KG1 (cell line): ENCODE measurements around the gene CDKN2AIPNL.
"Not testable (repeated sequence)": the region's sequence is repeated elsewhere in the genome, so short reads cannot be mapped to it uniquely, and the experiment has no call there.

Experiments used
- DNase-seq: peaks from one replicate; lab custom pipeline; 2025; lab: John Stamatoyannopoulos, UW

The CDKN2AIPNL gene

GRCh38 chr5:134437847-134438581 is 26.3 kb upstream of the CDKN2AIPNL start:
- no peak for DNase-seq

GRCh38 chr5:134437340-134437846 is 25.7 kb upstream of the CDKN2AIPNL start:
- no peak for DNase-seq

- DNase-seq = peak; percentile 16
Measured at GRCh38 chr5:134436523-134437339, 25.1 kb upstream of the CDKN2AIPNL start.

- DNase-seq = no peak
Measured at GRCh38 chr5:134435560-134435959, 23.9 kb upstream of the CDKN2AIPNL start.

- no peak for DNase-seq
Measured at GRCh38 chr5:134432677-134433359, 21.1 kb upstream of the CDKN2AIPNL start.

GRCh38 chr5:134432174-134432573 is 20.5 kb upstream of the CDKN2AIPNL start:
- no peak for DNase-seq

- no peak for DNase-seq
Measured at GRCh38 chr5:134430001-134430569, 18.4 kb upstream of the CDKN2AIPNL start.

- DNase-seq = no peak
Measured at GRCh38 chr5:134427540-134428041, 15.9 kb upstream of the CDKN2AIPNL start.

- no peak for DNase-seq
Measured at GRCh38 chr5:134426361-134426760, 14.7 kb upstream of the CDKN2AIPNL start.

- no peak for DNase-seq
Measured at GRCh38 chr5:134423376-134423775, 11.7 kb upstream of the CDKN2AIPNL start.

- no peak for DNase-seq
Measured at GRCh38 chr5:134422791-134423365, 11.2 kb upstream of the CDKN2AIPNL start.

GRCh38 chr5:134421038-134421437 is 9.4 kb upstream of the CDKN2AIPNL start:
- DNase-seq = not testable (repeated sequence)

GRCh38 chr5:134420343-134420742 is 8.7 kb upstream of the CDKN2AIPNL start:
- DNase-seq = no peak

- no peak for DNase-seq
Measured at GRCh38 chr5:134418958-134419357, 7.3 kb upstream of the CDKN2AIPNL start.

GRCh38 chr5:134417707-134418106 is 6.0 kb upstream of the CDKN2AIPNL start:
- no peak for DNase-seq

GRCh38 chr5:134413046-134413445 is 1.4 kb upstream of the CDKN2AIPNL start:
- DNase-seq = no peak

GRCh38 chr5:134411228-134411545 is 494 bp downstream of the CDKN2AIPNL start:
- DNase-seq = no peak

GRCh38 chr5:134410822-134411221 is 859 bp downstream of the CDKN2AIPNL start:
- no peak for DNase-seq

- no peak for DNase-seq
Measured at GRCh38 chr5:134409321-134409720, 2.4 kb downstream of the CDKN2AIPNL start.

GRCh38 chr5:134406390-134406789 is 5.3 kb downstream of the CDKN2AIPNL start:
- no peak for DNase-seq

GRCh38 chr5:134403951-134404350 is 7.7 kb downstream of the CDKN2AIPNL start:
- no peak for DNase-seq
